Stimulated activated CD4-positive, alpha-beta T cell treated with anti-CD3 and anti-CD28 coated beads, Interleukin-4, amount 100 ng/mL, for 4 hours (primary cell): ENCODE data around the gene HDAC8.
"Not testable (repeated sequence)": the region's sequence is repeated elsewhere in the genome, so short reads cannot be mapped to it uniquely, and the experiment has no call there.

Source experiments
- DNase-seq, 2 experiments: peaks; one replicate each; pipeline ENCODE4 v3.0.0-alpha.2; 2020

The HDAC8 gene

DNA sequence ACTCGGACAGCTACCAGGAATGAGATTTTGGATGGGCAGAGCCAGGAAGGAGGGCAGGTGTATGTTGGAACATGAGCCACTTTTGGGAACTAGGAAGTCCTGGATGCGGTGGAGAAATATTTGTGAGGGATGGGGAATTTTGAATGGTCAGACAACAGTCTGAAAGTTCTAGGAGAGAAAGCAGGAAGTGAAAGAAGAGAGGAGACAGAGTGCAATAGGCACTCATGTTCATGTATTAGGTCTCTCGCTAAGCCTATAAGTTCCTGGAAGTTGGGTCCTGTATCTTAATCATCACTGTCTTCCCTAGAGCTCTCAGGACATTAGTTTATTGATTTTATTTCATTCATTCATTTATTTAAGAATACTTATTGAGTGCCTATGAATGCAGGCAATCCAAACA, 201.2 kb downstream of the HDAC8 start:
- no peak for DNase-seq

- DNase-seq = no peak
These were observed 203.8 kb downstream of the HDAC8 start for GRCh38 chrX:72368796-72369195.

GRCh38 chrX:72367516-72367915, 205.1 kb downstream of the HDAC8 start:
- no peak for DNase-seq

DNA sequence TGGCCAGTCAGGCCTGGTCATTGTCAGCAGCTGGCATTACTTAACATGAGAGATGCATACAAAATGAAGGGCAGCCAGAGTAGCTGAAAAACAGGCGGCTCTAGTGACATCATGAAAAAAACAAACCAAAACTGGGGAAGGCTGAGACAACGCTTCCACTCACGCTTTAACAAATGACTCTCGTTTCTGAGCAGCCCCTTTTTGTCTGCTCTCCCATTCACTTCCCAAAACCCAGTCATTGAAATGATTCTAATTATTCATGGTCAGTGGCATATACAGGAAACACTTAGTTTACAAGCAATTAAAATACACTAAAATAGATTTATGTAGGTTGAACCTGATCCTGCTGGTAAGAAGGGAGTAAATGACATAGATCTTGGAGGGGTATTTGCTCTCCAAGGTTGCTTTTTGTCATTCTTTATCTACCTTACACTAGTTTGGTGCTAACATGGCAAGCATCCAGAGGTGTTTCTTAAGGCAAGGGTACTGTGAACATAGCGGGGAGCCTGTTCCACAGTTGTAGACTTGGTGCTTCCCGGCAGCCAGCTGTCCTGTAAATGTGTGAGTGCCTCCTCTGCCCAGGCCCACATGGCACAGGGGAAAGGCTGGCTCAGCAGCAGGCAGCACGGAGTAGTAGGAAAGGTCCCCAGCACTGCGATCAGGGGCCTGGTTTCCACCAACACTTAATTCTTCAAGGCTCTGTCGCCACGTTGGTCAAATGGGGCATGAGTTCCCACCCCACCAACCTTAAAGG, 205.8 kb downstream of the HDAC8 start:
- DNase-seq = no peak

- DNase-seq = no peak
These were observed 206.5 kb downstream of the HDAC8 start for GRCh38 chrX:72366178-72366577.

DNA sequence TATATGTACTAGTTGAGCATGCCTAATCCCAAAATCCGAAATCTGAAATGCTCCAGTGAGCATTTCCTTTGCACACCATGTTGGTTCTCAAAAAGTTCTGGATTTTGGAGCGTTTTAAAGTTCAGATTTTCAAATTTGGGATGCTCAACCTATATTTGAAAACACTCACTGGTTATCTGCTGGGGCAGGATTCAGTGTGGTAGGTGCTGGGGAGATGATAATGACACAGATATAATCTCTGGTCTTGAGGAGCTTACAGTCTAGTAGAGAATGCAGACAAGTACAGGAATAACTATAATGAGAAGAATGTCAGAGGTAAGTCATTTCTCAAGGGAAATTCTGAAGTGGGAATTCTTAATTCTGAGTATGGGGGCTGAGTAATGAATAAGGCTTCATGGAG, 207.5 kb downstream of the HDAC8 start:
- DNase-seq = no peak

GRCh38 chrX:72360326-72360725, 212.3 kb downstream of the HDAC8 start:
- DNase-seq = no peak

DNA sequence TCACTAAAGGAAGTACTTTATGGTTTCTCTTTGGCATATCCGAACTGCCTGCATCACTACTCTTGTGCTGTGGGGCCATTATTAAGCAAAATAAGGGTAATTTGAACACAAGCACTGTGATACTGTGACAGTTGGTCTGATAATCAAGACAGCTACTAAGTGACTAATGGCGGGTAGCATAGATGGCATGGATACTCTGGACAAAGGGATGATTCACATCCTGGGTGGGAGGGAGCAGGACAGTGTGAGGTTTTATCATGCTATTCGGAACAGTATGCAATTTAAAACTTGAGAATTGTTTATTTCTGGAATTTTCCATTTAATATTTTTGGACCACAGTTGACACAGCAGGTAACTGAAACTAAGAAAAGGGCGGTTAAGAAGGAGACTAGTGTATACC, 214.3 kb downstream of the HDAC8 start:
- no peak for DNase-seq

GRCh38 chrX:72352786-72353185, 219.9 kb downstream of the HDAC8 start:
- DNase-seq = no peak

DNA sequence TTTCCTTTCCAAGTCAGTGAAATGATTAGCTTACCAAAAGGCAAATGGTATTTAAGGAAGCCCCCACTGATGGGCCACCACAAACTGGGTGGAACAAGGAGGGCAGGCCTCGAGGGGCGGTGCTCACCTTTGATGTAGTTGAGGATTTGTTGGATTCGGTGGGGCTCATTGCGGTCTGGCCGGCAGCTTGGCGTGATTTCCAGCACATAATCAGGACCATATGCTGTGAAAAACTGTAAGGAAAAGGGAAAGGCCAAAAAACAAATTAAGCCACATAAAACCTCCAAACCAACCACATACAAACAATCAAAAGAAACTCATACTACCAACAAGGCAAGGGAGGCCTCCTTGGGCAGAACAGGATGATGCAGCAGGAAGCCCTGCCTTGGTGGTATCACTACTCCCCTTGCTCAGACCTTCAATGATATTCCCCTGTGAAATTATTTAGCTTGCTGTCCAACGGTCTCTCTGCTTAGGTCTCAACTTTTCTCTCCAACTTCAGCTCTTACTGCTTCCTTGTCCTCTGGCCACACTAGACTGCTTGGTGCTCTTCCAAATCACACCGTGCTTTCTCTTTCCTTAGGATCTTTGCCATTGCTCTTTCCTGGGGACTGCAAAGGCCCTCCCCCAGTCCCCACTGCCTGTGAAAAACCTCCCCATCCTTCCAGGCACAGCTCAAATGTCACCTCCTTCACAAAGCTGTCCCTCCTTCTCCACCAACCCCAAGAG, 220.9 kb downstream of the HDAC8 start:
- no peak for DNase-seq

- DNase-seq = no peak
These were observed 223.5 kb downstream of the HDAC8 start for GRCh38 chrX:72349190-72349589.

- DNase-seq = no peak
These were observed 224.2 kb downstream of the HDAC8 start for GRCh38 chrX:72348247-72348979.

DNA sequence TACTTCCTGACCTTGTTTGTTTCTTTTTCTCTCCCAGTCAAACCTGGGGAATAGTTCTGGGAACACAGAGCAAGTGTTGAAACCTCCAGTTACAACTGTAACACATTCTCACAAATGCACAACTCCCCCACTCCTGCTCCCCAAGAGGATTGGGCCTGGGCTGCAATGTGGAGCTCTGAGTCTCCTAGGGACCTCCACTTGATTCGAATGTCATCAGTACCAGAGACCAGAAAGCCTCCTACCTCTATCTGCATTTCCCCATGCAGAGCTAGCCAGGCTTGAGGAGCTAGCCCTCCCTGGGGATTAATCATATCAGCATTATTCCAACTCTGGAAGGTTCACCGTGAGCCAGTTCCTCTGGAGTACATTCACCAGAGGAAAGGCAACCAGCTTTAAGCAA, 225.3 kb downstream of the HDAC8 start:
- no peak for DNase-seq

- no peak for DNase-seq
These were observed 226.2 kb downstream of the HDAC8 start for GRCh38 chrX:72346302-72346949.

GRCh38 chrX:72340626-72341025, 232.0 kb downstream of the HDAC8 start:
- no peak for DNase-seq

DNA sequence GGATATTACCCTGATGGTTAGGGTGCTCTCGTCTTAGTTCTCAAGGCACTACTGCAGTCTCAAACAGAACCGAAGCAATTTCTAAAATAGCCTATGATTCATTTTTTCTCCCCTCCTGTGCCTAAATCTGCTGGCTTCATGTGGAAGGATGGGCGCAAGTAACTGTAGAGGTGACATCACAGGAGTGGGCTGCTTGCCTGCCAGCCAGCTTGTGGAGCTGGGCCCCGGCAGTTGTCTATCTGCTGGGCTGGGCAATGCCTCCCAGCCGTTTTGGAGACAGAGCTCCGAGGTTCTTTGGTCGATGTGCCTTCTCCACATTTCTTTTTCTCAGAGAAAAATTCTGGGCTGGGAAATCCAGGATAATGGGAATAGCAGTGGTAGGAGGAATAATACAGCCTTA, 232.6 kb downstream of the HDAC8 start:
- DNase-seq = no peak

GRCh38 chrX:72330131-72330530, 242.5 kb downstream of the HDAC8 start:
- DNase-seq = no peak

GRCh38 chrX:72326605-72327300, 245.9 kb downstream of the HDAC8 start:
- no peak for DNase-seq

DNA sequence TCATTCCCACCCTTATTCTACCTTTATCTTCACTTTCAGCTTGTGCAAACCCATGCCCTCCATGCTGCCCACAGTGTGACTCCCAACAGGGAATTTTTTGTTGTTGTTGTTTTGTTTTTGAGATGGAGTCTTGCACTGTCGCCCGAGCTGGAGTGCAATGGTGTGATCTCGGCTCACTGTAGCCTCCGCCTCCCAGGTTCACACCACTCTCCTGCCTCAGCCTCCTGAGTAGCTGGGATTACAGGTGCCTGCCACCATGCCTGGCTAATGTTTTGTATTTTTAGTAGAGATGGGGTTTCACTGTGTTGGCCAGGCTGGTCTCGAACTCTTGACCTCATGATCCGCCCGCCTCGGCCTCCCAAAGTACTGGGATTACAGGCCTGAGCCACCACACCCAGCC, 253.0 kb downstream of the HDAC8 start:
- not testable (repeated sequence) for DNase-seq

DNA sequence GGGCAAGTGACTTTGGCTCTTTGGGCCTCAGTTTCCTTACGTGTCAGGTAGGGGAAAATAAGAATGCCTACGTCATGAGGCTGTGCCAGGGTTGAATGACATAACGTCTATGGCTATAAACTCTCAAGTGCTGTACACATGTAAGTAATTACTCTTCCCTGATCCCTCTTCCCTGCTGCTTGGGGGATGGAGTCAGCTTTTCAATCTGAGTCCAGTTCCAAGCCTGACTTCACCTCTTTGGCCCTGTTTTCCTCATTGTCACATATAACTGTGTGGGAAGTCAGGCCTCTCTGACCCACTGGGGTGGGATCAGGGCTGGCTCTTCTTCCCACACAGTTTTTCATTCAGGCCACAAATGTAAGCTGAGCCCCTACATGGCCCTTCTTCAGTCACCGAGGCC, 255.5 kb downstream of the HDAC8 start:
- no peak for DNase-seq

- no peak for DNase-seq
These were observed 256.1 kb downstream of the HDAC8 start for GRCh38 chrX:72316408-72317110.

- no peak for DNase-seq
These were observed 257.8 kb downstream of the HDAC8 start for GRCh38 chrX:72314881-72315280.
